ENCODE measurements around the gene RNF10.
"Not testable (repeated sequence)": the region's sequence is repeated elsewhere in the genome, so short reads cannot be mapped to it uniquely, and the experiment has no call there.

Gene RNF10

GRCh38 chr12:120580787-120581723, 46.9 kb downstream of the RNF10 start, which contains the start of gene POP5:
POP5 (minus strand) TSS chr12:120581402; CDS start chr12:120581362, 40 bp downstream.
- DNase-seq (ENCODE audit: low read depth): peak; percentile 88

GRCh38 chr12:120581998-120582397, 47.8 kb downstream of the RNF10 start:
- no peak for DNase-seq (ENCODE audit: low read depth)

GRCh38 chr12:120583478-120584030, 49.4 kb downstream of the RNF10 start:
- DNase-seq (ENCODE audit: low read depth): peak; percentile 68

GRCh38 chr12:120584343-120585149, 50.4 kb downstream of the RNF10 start:
- peak; percentile 32 for DNase-seq (ENCODE audit: low read depth)

- no peak for DNase-seq (ENCODE audit: low read depth)
These were observed 52.0 kb downstream of the RNF10 start for GRCh38 chr12:120586206-120586605.

- DNase-seq (ENCODE audit: low read depth): no peak
These were observed 52.7 kb downstream of the RNF10 start for GRCh38 chr12:120586860-120587259.

- no peak for DNase-seq (ENCODE audit: low read depth)
These were observed 54.2 kb downstream of the RNF10 start for GRCh38 chr12:120588371-120588770.

GRCh38 chr12:120588948-120589930, 55.1 kb downstream of the RNF10 start:
- no peak for DNase-seq (ENCODE audit: low read depth)

GRCh38 chr12:120590741-120591407, 56.7 kb downstream of the RNF10 start:
- DNase-seq (ENCODE audit: low read depth): no peak

GRCh38 chr12:120592121-120593049, 58.2 kb downstream of the RNF10 start:
- DNase-seq (ENCODE audit: low read depth): no peak

- no peak for DNase-seq (ENCODE audit: low read depth)
These were observed 62.7 kb downstream of the RNF10 start for GRCh38 chr12:120596901-120597300.

- DNase-seq (ENCODE audit: low read depth): no peak
These were observed 63.7 kb downstream of the RNF10 start for GRCh38 chr12:120597861-120598260.

- DNase-seq (ENCODE audit: low read depth): no peak
These were observed 64.7 kb downstream of the RNF10 start for GRCh38 chr12:120598674-120599463.

GRCh38 chr12:120599672-120600552, 65.8 kb downstream of the RNF10 start:
- no peak for DNase-seq (ENCODE audit: low read depth)

GRCh38 chr12:120602416-120602815, 68.3 kb downstream of the RNF10 start:
- DNase-seq (ENCODE audit: low read depth): not testable (repeated sequence)

- DNase-seq (ENCODE audit: low read depth): no peak
These were observed 76.4 kb downstream of the RNF10 start for GRCh38 chr12:120610560-120610959.

- not testable (repeated sequence) for DNase-seq (ENCODE audit: low read depth)
These were observed 77.4 kb downstream of the RNF10 start for GRCh38 chr12:120611534-120611933.

GRCh38 chr12:120614848-120615247, 80.7 kb downstream of the RNF10 start:
- DNase-seq (ENCODE audit: low read depth): no peak

Measured in stimulated activated CD4-positive, alpha-beta T cell treated with anti-CD3 and anti-CD28 coated beads, Interleukin-2, amount 100 ng/mL, for 4 hours (primary cell).